Measurements from ENCODE around the gene LGALS8.
A peak's percentile ranks its signal among the peaks of the same experiment; 100 is the strongest.
"Not testable (repeated sequence)": the region's sequence is repeated elsewhere in the genome, so short reads cannot be mapped to it uniquely, and the experiment has no call there.

LGALS8 gene

GRCh38 chr1:236543065-236543669 is 19.4 kb downstream of the LGALS8 start:
- peak; percentile 18 for DNase-seq

DNA sequence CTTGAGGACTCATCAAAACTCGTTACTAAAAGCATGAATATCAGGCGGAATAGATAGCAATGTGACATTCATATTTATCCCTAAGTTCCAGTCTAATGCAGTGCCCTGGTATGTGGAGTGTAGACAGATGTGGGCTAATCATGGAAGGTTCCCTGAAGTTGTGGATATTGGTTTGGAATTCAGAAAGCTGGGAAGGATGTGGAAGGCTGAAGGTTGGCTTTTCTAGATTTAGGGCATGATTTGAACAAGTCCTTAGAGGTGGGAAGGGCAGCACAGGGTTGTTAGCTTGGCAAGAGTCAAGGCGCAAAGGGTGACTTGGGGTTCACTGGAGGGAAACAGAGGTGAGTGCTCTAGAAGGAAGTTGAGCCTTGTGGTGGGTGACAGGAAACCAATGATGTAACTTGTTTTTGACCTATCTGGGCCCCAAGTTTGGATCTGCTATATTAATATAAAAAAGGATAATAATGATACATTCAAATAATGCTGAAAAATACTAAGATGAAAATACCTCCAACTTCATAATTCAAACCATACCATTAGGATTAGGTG is 21.9 kb downstream of the LGALS8 start:
- DNase-seq, result no peak

DNA sequence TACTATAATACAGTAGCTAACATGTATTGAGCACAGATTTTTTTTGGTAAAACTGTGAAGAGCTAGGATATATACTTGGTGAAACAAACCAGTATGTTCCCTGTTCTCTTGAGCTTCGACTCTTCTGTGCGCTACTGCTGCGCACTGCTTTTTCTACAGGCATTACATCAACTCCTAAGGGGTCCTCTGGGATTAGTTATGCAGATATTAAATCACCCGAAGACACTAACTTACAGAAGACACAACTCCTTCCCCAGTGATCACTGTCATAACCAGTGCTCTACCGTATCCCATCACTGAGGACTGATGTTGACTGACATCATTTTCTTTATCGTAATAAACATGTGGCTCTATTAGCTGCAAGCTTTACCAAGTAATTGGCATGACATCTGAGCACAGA is 24.7 kb downstream of the LGALS8 start:
- no peak for DNase-seq

- no peak for DNase-seq
These were observed 27.4 kb downstream of the LGALS8 start for GRCh38 chr1:236550961-236551851.

DNA sequence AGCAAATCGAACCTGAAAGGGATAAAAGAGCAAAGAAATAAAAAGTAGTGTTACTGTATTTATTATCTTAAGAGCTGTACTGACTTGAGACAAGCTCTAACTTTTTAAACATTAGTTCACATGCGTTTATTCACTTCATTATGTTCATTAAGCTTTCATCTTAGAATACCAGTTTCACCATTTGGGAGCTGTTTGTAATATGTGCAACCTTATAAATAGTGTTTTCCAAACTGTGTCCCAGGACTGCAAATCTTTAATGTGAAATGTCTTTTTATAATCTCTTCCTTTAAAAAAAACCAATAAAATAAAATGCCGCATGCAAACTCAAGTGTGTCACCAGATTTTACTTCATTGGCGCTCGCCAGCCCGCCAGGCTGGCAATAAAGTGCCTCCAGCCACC is 28.3 kb downstream of the LGALS8 start:
- DNase-seq, result no peak

DNA sequence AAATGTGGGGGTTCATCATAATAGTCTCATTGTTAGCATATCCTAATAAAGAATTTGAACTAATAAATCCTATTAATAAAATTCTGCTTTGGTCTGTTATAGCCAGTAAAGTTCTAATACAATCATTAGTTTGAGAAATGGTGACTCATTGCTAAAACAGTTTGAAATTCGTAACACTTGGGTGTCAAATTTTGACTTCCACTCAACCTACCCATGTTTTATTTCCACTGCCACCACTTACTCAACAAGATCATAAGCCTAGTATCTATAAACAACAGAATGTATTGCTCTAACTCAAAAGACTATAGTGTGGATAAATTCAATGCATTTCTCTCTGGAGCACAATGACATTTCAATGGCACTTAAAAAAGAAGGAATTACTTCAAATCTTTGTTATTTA is 29.1 kb downstream of the LGALS8 start:
- no peak for DNase-seq

DNA sequence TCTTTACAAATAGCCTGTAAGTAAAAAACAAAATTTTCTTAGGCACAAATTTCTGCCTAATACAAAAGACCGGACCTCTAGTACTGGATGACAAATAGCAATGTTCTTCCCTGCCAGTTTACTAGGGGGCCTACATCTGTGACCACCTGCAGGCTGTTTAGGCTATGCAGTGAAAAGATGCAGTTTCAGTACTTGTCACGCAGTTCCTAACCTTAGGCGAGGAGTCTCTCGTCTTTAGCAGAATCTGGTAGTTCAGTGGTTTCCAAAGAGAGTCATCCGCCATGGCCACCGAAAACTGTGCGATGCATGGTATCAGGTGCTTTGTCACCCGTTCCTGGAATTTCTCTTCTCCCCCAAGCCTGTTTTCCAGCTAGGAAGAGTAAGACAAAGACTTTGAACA is 29.6 kb downstream of the LGALS8 start:
- DNase-seq, result no peak

- DNase-seq, result no peak
These were observed 32.8 kb downstream of the LGALS8 start for GRCh38 chr1:236556606-236557005.

- no peak for DNase-seq
These were observed 34.3 kb downstream of the LGALS8 start for GRCh38 chr1:236558081-236558480.

DNA sequence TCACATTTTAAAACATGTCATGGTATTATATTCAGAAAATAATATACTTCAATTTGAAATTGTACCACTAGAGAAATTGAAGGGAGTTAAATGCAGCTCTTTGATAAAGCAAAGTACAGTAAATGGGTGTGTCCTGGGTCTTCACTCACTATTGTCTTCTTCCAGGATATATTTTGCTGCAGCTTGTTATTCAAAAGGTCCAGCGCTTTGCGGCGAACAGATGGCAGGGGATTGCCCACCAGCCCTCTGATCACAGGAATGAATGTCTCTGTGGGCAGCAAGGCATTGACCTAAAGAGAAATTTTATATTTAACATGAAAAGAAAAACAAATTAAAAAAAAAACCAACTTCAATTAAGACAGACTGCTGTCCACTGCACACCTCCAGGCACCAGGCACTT is 35.1 kb downstream of the LGALS8 start:
- no peak for DNase-seq

DNA sequence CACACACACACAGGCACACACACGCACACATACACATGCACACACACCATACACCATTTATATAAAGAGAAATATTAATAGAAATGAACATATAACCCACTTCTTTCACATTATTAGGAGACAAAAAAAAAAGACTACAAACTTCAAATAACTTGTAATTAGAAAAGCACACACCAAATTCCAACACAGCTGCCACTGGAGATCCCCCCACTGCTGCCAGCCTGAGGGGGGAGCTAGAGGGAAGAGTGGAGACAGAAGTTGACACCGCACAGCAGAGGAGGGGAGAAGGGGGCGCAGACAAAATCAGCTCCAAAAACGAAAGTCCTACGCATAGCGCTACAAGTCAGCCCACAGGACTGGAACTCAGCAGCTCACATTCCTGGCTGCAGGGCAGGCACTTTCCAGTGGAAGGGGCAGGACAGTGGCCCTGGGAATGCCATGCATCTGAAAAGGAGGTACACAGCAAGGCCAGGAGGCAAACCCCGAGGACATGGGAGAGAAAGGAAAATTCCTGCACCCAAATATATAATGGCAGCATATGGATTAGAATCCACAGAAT is 36.5 kb downstream of the LGALS8 start:
- no peak for DNase-seq

DNA sequence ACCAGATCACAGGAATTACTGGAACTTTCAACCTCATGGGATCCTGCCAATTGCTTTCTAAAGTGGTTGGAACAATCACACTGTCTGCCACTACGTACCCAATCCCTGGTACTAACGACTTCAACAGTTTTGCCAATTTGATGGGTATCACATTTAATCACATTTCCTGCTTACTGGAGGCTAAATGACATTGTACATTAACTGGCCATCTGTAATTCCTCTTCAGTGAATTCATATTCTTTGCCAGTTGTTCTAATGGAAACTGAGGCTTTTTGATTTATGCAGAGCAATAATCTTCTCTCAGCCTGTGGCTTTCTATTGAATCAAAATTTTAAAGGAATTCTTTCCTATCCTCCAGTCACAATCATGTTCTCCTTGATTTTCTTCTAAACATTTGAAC is 38.2 kb downstream of the LGALS8 start:
- DNase-seq, result no peak

- no peak for DNase-seq
These were observed 41.7 kb downstream of the LGALS8 start for GRCh38 chr1:236565530-236565929.

GRCh38 chr1:236568285-236568894 is 44.6 kb downstream of the LGALS8 start:
- DNase-seq, result peak; percentile 9

GRCh38 chr1:236575523-236575922 is 51.7 kb downstream of the LGALS8 start:
- DNase-seq, result no peak

DNA sequence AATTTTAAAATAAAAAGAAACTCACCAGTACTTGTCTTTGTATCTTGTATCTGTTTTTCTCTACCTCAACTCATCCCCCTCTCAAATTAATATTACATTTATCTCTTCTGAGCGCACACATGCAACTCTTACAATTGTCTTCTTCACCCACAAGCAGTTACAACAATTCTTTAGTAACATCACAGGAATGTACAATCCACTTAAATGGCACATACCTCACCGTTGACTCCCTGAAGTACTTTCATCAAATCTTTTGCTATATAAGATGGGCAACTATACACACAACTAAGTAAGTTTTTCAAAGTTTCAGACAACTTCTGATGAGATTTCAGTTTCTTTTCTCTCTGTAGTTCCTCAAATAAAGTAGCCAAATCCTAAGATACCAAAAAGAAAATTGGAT is 52.2 kb downstream of the LGALS8 start:
- DNase-seq, result no peak

- DNase-seq, result not testable (repeated sequence)
These were observed 53.3 kb downstream of the LGALS8 start for GRCh38 chr1:236577041-236577440.

DNA sequence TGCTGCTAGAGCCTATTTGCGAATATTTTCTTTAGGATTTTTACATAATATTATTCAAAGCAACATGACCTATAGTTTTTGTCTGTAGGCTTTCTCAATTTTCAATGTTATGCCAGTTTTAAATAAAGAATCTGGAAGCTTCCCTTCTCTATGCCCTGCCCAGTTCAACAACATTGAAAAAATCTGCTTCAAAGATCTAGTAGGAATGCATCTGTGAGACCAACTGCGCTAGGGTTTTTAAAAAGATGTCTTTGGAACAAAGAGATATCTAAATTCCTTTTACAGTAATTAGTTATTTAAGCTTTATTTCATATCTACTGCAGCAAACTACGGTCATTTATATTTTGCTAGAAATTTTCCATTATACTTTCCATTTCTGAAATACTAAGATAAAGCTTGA is 54.9 kb downstream of the LGALS8 start:
- DNase-seq, result no peak

DNA sequence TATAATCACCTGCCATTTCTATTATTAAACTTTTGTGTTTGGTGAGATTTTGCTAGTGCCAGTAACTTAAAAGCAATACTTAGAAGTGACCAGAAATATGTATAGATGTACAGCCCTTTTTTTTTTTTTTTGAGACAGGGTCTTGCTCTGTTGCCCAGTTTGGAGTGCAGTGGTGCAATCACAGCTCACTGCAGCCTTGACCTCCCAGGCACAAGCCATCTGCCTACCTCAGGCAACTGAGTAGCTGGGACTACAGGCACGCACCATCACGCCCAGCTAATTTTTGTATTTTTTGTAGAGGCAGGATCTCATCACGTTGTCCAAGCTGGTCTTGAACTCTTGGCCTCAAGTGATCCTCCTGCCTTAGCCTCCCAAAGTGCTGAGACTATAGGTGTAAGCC is 56.6 kb downstream of the LGALS8 start:
- not testable (repeated sequence) for DNase-seq

DNA sequence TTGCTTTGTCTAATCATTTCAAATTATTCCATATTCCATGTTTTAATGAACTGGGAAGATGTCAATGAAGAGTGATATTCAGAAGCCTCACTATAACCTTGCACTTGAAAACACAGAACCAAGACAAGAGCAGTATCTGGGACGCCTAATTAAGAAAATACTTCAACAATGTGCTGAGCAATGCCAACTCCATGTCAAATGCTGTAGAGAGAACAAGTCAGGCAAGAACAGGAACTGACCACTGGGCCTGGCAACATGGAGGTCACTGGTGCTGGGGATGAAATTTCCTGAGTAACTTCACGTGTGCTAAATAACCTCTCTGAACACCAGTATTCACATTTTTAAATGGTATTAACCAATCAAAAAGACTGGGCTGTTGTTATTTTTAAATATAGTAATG is 57.7 kb downstream of the LGALS8 start:
- no peak for DNase-seq

DNA sequence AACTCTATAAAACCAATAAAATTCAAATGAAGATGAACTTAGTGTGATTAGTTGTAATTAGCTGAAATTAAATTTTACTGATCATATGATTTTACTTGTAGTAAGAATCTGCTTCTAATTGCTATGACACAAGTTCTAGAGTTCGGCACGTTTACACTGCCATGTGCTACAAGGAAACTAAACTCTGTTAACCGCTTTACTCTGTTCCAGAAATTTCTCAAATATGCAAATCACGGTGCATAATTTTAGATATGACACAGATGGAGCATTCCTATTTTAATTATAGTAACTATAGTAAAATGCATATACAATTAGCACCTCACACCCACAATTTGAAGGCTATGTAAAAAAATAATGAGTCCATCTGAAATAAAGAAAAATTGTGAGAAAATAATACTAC is 65.7 kb downstream of the LGALS8 start:
- no peak for DNase-seq

DNA sequence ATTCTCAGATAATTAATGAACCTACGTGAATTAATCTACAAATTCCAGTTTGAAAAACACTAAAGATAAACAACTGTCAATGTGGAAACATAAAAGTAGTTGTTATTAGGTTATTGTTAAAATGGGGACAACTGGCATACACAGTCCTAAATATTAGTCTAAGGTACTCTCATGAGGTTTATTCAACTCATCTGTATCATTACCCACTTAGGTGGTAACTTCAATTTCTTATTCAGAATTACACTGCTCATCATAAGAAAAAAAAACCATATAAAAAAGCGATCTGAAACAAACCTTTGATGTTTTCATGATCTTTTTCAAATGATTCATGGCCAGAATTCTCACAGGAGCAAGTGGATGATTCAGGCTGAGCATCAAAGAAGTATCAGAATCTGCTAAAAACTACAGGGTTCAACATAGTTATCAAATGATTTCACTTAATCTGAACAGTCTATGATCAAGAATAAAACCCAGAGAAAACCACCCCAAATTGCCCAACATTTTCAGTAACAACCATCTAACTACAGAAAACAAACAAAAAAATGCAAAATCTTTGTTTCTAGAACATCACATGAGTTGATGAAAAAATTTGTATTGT is 66.9 kb downstream of the LGALS8 start:
- no peak for DNase-seq

DNA sequence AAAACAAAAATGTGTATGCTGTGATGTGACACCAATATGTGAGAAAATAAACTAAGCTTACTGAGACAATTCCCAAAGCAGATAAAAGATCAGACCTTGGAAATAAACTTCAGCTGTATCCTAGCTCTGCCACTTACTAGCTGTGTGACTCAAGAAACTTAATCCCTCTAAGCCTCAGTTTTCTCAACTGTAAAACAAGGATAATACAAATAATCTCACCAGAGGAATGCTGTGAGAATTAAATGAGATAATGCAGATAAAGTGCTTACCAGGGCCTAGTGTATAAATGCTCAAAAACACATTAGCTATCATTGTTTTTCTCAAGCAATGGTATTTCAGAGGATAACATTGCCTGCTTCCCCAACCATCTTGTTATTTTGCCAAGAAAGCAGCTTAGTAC is 78.4 kb downstream of the LGALS8 start:
- DNase-seq, result no peak
